ENCODE results near the gene INIP. TPM values are rescaled to one million over a fixed set of nuclear protein-coding genes. Genes with fewer than 3 reads are reported as not detected.

The INIP gene
- total and polyA plus RNA-seq, 9 of the 15 experiments (the other 6 are each of a cell fraction or from before 2014, with no cell fraction given), result 11.9 to 87.9 (median 37.3) TPM

- TF ChIP-seq GTF2E2 (tag; IDR thresholded peaks at IDR 0.05) (peak; percentile 54; the same call in 1 of the 2 replicates), MNT (conservative IDR thresholded peaks at IDR 0.05) (peak in 1 of 2 experiments; percentile 85; a peak in 3 of 4 replicates), GTF2B (IDR thresholded peaks at IDR 0.05; ENCODE audit: extremely low read depth, insufficient read length) (no peak), PRMT5 (CRISPR knock-in tag; IDR thresholded peaks at IDR 0.05) (no peak), YBX1 (IDR thresholded peaks at IDR 0.05) (no peak), RNF2 (IDR thresholded peaks at IDR 0.05) (0 out of 2 replicates have a peak, but pooled peaks have one; percentile 35), CTCF (IDR thresholded peaks at IDR 0.05 in 2 of 3, conservative IDR thresholded peaks at IDR 0.05 in 1 of 3; ENCODE audit: insufficient read depth in 2 of 3, low read depth in 1 of 3, low read length in 3 of 3) (peak; percentile 32 to 64 (median 52); a peak in 4 of 6 replicates), ZNF592 (IDR thresholded peaks at IDR 0.05) (no peak), NBN (IDR thresholded peaks at IDR 0.05; ENCODE audit: low read depth) (no peak; the same call in 1 of the 2 replicates), ZNF431 (CRISPR knock-in tag; IDR thresholded peaks at IDR 0.05) (no peak), FOSL1 (tag; conservative IDR thresholded peaks at IDR 0.05) (no peak), CREB1 (IDR thresholded peaks at IDR 0.05) (peak; percentile 87), CREB1 (CRISPR knock-in tag; IDR thresholded peaks at IDR 0.05) (peak; percentile 83), MTA3 (IDR thresholded peaks at IDR 0.05; ENCODE audit: borderline replicate concordance) (peak; percentile 53; the same call in 1 of the 2 replicates), GTF2A2 (tag; IDR thresholded peaks at IDR 0.05) (no peak), MIER1 (IDR thresholded peaks at IDR 0.05; ENCODE audit: low read depth) (no peak), TAF7 (tag; IDR thresholded peaks at IDR 0.05) (no peak), HMG20B (CRISPR knock-in tag; IDR thresholded peaks at IDR 0.05) (no peak), TBP (optimal IDR thresholded peaks at IDR 0.05; ENCODE audit: low read depth, low read length) (peak; percentile 51), ASH1L (IDR thresholded peaks at IDR 0.05; ENCODE audit: borderline replicate concordance, low read depth, partially characterized antibody) (no peak), KLF16 (IDR thresholded peaks at IDR 0.05) (no peak)
Measured at GRCh38 chr9:112717661-112718331, at the start of gene INIP (continued).
